ENCODE data around the gene CYP2E1.

- TF ChIP-seq CTCF (conservative IDR thresholded peaks at IDR 0.05) (no peak), ZFX (IDR thresholded peaks at IDR 0.05) (no peak)
Measured at GRCh38 chr10:133565441-133566294, 38.5 kb downstream of the CYP2E1 start, which contains the start of gene SYCE1.

All from C4-2B (cell line).